Testis (tissue), 3 donors: Measurements from ENCODE around the gene GABARAP. TPM values are rescaled to one million over a fixed set of nuclear protein-coding genes. Genes with fewer than 3 reads are reported as not detected.
A peak's percentile ranks its signal among the peaks of the same experiment; 100 is the strongest.

Experiments used
- DNase-seq: peaks from one replicate; pipeline ENCODE4 v3.0.0-alpha.2; 2019
- H3K27ac ChIP-seq, 2 donors: fragments of 200-600 bp; sonication (generic); one replicate each; pipeline ENCODE4 v1.5.1; 2019
- H3K27me3 ChIP-seq: fragments of 200-600 bp; sonication (generic); one replicate; pipeline ENCODE4 v1.5.1; 2019
- H3K36me3 ChIP-seq: fragments of 200-600 bp; sonication (generic); one replicate; pipeline ENCODE4 v1.5.1; 2017; ENCODE audit warnings: low read depth; ENCODE audit errors: missing control alignments
- H3K4me1 ChIP-seq: fragments of 200-600 bp; sonication (generic); one replicate; pipeline ENCODE4 v1.5.1; 2019
- H3K4me3 ChIP-seq, 2 donors: fragments of 200-600 bp; sonication (generic); one replicate each; pipeline ENCODE4 v1.5.1; 2017 to 2019
- H3K9me3 ChIP-seq: fragments of 200-600 bp; sonication (generic); one replicate; pipeline ENCODE4 v1.5.1; 2017
- CTCF ChIP-seq, 3 experiments: fragments of 450-650 bp in 2 of 3; fragments of 200-600 bp in 1 of 3; sonication (generic) in 1 of 3; IDR thresholded peaks; one replicate each; pipeline ENCODE4 v1.5.1; 2016 to 2019; ENCODE audit warnings: antibody characterized with exemption in 3 of 3, mild to moderate bottlenecking in 2 of 3, moderate library complexity in 1 of 3
- POLR2A ChIP-seq: fragments of 450-650 bp; IDR thresholded peaks from one replicate; pipeline ENCODE4 v1.6.1; 2017; ENCODE audit warnings: antibody characterized with exemption, mild to moderate bottlenecking, moderate library complexity
- WGBS, 2 donors: methylation state at CpG; one replicate each; pipeline ENCODE4 v1.1.5; 2018; 5-methylcytosine and 5-hydroxymethylcytosine counted together
- intact Hi-C: fragments of 100-400 bp; cut with DNase I; formaldehyde crosslinking; loops from one replicate; pipeline ENCODE4 v1.15.1; 2023; ENCODE audit warnings: low total_unique reads
- polyA plus RNA-seq: library from polyadenylated mRNA; stranded (reverse); fragments of 350-450 nt; fragmentation: Illumina TruSeq; extraction: RNeasy Lipid Tissue Mini Kit (QIAGEN cat#74804); gene quantifications from one replicate; pipeline ENCODE4 v1.2.3, GENCODE V29; 2014; ENCODE audit warnings: low read depth, low replicate concordance; ENCODE audit not compliant: insufficient read depth
- total RNA-seq, 2 donors: library from RNA; depleted of rRNA; stranded (reverse); fragments of >200 nt; gene quantifications; one replicate each; pipeline ENCODE4 v1.2.3, GENCODE V29; 2016

The GABARAP gene
- total and polyA plus RNA-seq, 3 donors from 2014 or later, result 521 to 1,171 (median 683) TPM

- DNase-seq, result peak; percentile 99
- Histone ChIP-seq H3K27ac (peak within 1 kb of the TSS; percentile 99 to 100), H3K27me3 (no peaks in the 10 kb centered on the region), H3K4me3 (peak within 1 kb of the TSS; percentile 88 to 98), H3K36me3 (no peaks in the 10 kb centered on the region), H3K9me3 (no peaks in the 10 kb centered on the region), H3K4me1 (peaks cover 26% of the 10 kb centered on the region)
- intact Hi-C loops, result no loop called here
- no peak for TF ChIP-seq CTCF (IDR thresholded peaks at IDR 0.05)
- no peak for TF ChIP-seq POLR2A
- WGBS, 2 donors, result 0 to 1% methylated on average over 34 to 41 of the region's 41 CpGs
Measured at GRCh38 chr17:7251661-7252175, 9.5 kb upstream of the GABARAP start, which contains the start of gene CTDNEP1. TSS of gene CTDNEP1 (minus strand) at chr17:7251734. CDS start at chr17:7251296, 438 bp downstream.

- H3K27ac ChIP-seq, result peak overlapping the region; percentile 99 to 100
- H3K9me3 ChIP-seq, result no peaks in the 10 kb centered on the region
- intact Hi-C loops, result no loop called here
- H3K4me3 ChIP-seq, result peak overlapping the region; percentile 88 to 98
- TF ChIP-seq POLR2A (no peak), CTCF (IDR thresholded peaks at IDR 0.05) (no peak)
- DNase-seq, result no peak
- 1 to 2% methylated on average over 22 to 47 of the region's 55 CpGs for WGBS, 2 donors
- no peaks in the 10 kb centered on the region for H3K27me3 ChIP-seq
- H3K36me3 ChIP-seq, result no peaks in the 10 kb centered on the region
- peaks cover 26% of the 10 kb centered on the region for H3K4me1 ChIP-seq
Measured at GRCh38 chr17:7250695-7251627, 8.7 kb upstream of the GABARAP start.

GRCh38 chr17:7249830-7250229, 7.6 kb upstream of the GABARAP start:
- WGBS, 2 donors, result 73 to 84% methylated on average over 7 of the region's 7 CpGs
- H3K9me3 ChIP-seq, result no peaks in the 10 kb centered on the region
- no peaks in the 10 kb centered on the region for H3K36me3 ChIP-seq
- TF ChIP-seq CTCF (IDR thresholded peaks at IDR 0.05) (no peak), POLR2A (no peak)
- no peak overlapping the region for H3K27ac ChIP-seq
- DNase-seq, result no peak
- H3K4me1 ChIP-seq, result peaks cover 26% of the 10 kb centered on the region
- H3K4me3 ChIP-seq, result no peak overlapping the region
- intact Hi-C loops, result no loop called here
- H3K27me3 ChIP-seq, result no peaks in the 10 kb centered on the region

- WGBS, 2 donors, result 80 to 81% methylated on average over 6 of the region's 6 CpGs
- H3K27me3 ChIP-seq, result no peaks in the 10 kb centered on the region
- TF ChIP-seq POLR2A (no peak), CTCF (IDR thresholded peaks at IDR 0.05) (no peak)
- H3K27ac ChIP-seq, result no peak overlapping the region
- H3K36me3 ChIP-seq, result no peaks in the 10 kb centered on the region
- no peak overlapping the region for H3K4me3 ChIP-seq
- no peak for DNase-seq
- H3K9me3 ChIP-seq, result no peaks in the 10 kb centered on the region
- peaks cover 26% of the 10 kb centered on the region for H3K4me1 ChIP-seq
- intact Hi-C loops, result no loop called here
Measured at GRCh38 chr17:7249214-7249613, 7.0 kb upstream of the GABARAP start.
